GM23248 (cell line): ENCODE measurements around the gene FGF2.

Source experiments
- EZH2 ChIP-seq: fragments of 200-600 bp; sonication (generic); IDR thresholded peaks from 2 replicates; pipeline ENCODE4 v1.6.1; 2018; ENCODE audit warnings: antibody characterized with exemption, mild to moderate bottlenecking; ENCODE audit not compliant: insufficient read depth, poor library complexity, severe bottlenecking
- EZH2phosphoT487 ChIP-seq: fragments of 200-600 bp; sonication (generic); IDR thresholded peaks from 2 replicates; pipeline ENCODE4 v1.6.1; 2018; ENCODE audit warnings: antibody characterized with exemption, moderate library complexity, mild to moderate bottlenecking, low read depth; ENCODE audit not compliant: insufficient read depth

DNA sequence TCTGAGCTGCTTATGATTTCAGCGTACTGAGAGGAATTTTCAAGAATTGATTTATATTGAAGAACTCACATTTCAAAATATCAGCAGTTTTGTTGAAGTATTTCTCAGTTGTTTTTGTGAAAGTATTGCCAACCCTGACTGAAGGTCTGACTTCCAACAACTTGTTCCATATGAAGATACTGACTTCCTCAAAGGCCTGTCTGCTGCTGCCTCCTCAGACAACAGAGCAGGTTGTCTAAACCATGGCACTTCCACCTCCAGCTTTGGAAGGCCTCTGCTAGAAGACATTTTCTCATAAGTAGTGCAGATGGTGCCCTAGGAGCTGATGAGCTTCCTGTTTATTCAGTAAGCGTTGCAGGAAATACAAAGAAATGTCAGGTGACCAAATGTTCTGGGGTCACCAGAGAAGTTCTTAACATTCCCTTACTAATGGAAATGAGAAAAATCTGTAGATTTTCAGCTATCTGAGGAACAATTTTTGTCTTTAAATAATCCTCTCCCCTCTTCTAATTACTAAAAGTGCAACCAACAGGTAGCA is 28.8 kb downstream of the FGF2 start:
- TF ChIP-seq EZH2phosphoT487: no peak
- no peak for TF ChIP-seq EZH2
